HepG2 (cell line): Measurements from ENCODE around the gene ALKBH5. TPM values are rescaled to one million over a fixed set of nuclear protein-coding genes. Genes with fewer than 3 reads are reported as not detected.
A peak's percentile ranks its signal among the peaks of the same experiment; 100 is the strongest.

Experiments
- ATF7-NPFF ChIP-seq: sonication (generic); formaldehyde crosslinking; IDR thresholded peaks from 2 replicates; pipeline ENCODE4 v1.8.1; 2023; ENCODE audit warnings: mild to moderate bottlenecking, low read depth, missing genetic modification reagents, moderate library complexity
- GPN1 ChIP-seq: sonication (generic); formaldehyde crosslinking; IDR thresholded peaks from 2 replicates; pipeline ENCODE4 v1.5.1; 2020; ENCODE audit warnings: missing genetic modification reagents, borderline replicate concordance
- PHF8 ChIP-seq: sonication (generic); formaldehyde crosslinking; IDR thresholded peaks from 2 replicates; pipeline ENCODE4 v1.5.0; 2020; ENCODE audit warnings: missing genetic modification reagents
- SIX4 ChIP-seq: sonication (generic); formaldehyde crosslinking; IDR thresholded peaks from 2 replicates; pipeline ENCODE4 v1.4.0; 2020; ENCODE audit warnings: missing genetic modification reagents
- SMAD1 ChIP-seq: sonication (generic); formaldehyde crosslinking; IDR thresholded peaks from 2 replicates; pipeline ENCODE4 v1.4.0; 2020; ENCODE audit warnings: missing genetic modification reagents, low read depth, mild to moderate bottlenecking, borderline replicate concordance
- TGIF2 ChIP-seq: IDR thresholded peaks from 2 replicates; pipeline ENCODE4 v1.6.1; 2016; ENCODE audit warnings: control low read depth, missing compliant biosample characterization
- THAP11 ChIP-seq: IDR thresholded peaks from 2 replicates; pipeline ENCODE4 v1.6.1; 2016; ENCODE audit warnings: missing biosample characterization, missing genetic modification reagents
- U2AF1 ChIP-seq: fragments of 200-400 bp; formaldehyde crosslinking; optimal IDR thresholded peaks from 2 replicates; pipeline ENCODE3; 2017; ENCODE audit warnings: mild to moderate bottlenecking, low read depth, low read length
- ZBTB3 ChIP-seq: sonication (generic); formaldehyde crosslinking; IDR thresholded peaks from 2 replicates; pipeline ENCODE4 v1.4.0; 2020; ENCODE audit warnings: low read depth, mild to moderate bottlenecking, moderate library complexity, missing genetic modification reagents, borderline replicate concordance
- ZFP62 ChIP-seq: sonication (generic); formaldehyde crosslinking; IDR thresholded peaks from 2 replicates; pipeline ENCODE4 v1.4.0; 2020; ENCODE audit warnings: missing genetic modification reagents
- ZIK1 ChIP-seq: sonication (generic); formaldehyde crosslinking; IDR thresholded peaks from 2 replicates; pipeline ENCODE4 v1.5.0; 2020; ENCODE audit warnings: mild to moderate bottlenecking, low read depth, missing genetic modification reagents, borderline replicate concordance
- ZMAT3 ChIP-seq: sonication (generic); formaldehyde crosslinking; conservative IDR thresholded peaks from 2 replicates; pipeline ENCODE4 v1.7.0; 2021; ENCODE audit warnings: missing genetic modification reagents
- ZNF205 ChIP-seq: IDR thresholded peaks from 2 replicates; pipeline ENCODE4 v1.6.1; 2018; ENCODE audit warnings: missing biosample characterization, missing genetic modification reagents
- ZNF329 ChIP-seq: sonication (generic); formaldehyde crosslinking; IDR thresholded peaks from 2 replicates; pipeline ENCODE4 v1.9.0; 2021; ENCODE audit warnings: low read depth, mild to moderate bottlenecking, missing genetic modification reagents
- ZNF430 ChIP-seq: sonication (generic); formaldehyde crosslinking; IDR thresholded peaks from 2 replicates; pipeline ENCODE4 v1.9.0; 2021; ENCODE audit warnings: mild to moderate bottlenecking, missing genetic modification reagents
- ZNF547 ChIP-seq: sonication (generic); formaldehyde crosslinking; IDR thresholded peaks from 2 replicates; pipeline ENCODE4 v1.5.1; 2020; ENCODE audit warnings: mild to moderate bottlenecking, missing genetic modification reagents
- ZNF616 ChIP-seq: sonication (generic); formaldehyde crosslinking; IDR thresholded peaks from 2 replicates; pipeline ENCODE4 v1.5.0; 2020; ENCODE audit warnings: low read depth, mild to moderate bottlenecking, missing genetic modification reagents
- ZNF83 ChIP-seq: sonication (generic); formaldehyde crosslinking; IDR thresholded peaks from 2 replicates; pipeline ENCODE4 v1.4.0; 2020; ENCODE audit warnings: missing genetic modification reagents, mild to moderate bottlenecking, borderline replicate concordance
- polyA plus RNA-seq, 8 experiments: library from polyadenylated mRNA; depleted of rRNA in 3 of 8; stranded (reverse) in 7 of 8; unstranded in 1 of 8; fragments of >200 nt; fragmentation: Illumina TruSeq in 4 of 8; extraction: Trizol in 4 of 8; gene quantifications; 2 replicates each; pipeline versions ENCODE4 v1.2.1 to v1.2.3, GENCODE V29; 2011 to 2016; ENCODE audit warnings: low read depth in 4 of 8, missing spikeins in 1 of 8, mixed read lengths in 1 of 8; ENCODE audit not compliant: insufficient read depth in 1 of 8
- total RNA-seq, 5 experiments: library from RNA; depleted of rRNA; stranded (reverse); fragments of >200 nt; fragmentation: Illumina TruSeq; extraction: Trizol; gene quantifications; 2 replicates each; pipeline ENCODE4 v1.2.3, GENCODE V29; 2016; ENCODE audit warnings: low read depth in 1 of 5
- TF ChIP-seq, protein P1 (sequence below): sonication (generic); formaldehyde crosslinking; conservative IDR thresholded peaks from 2 replicates; pipeline ENCODE4 v1.8.0; 2022; ENCODE audit warnings: missing genetic modification reagents
- TF ChIP-seq, protein P2 (sequence below): IDR thresholded peaks from 2 replicates; pipeline ENCODE4 v1.6.1; 2016; ENCODE audit warnings: low read depth, control low read depth
- TF ChIP-seq, protein P3 (sequence below): IDR thresholded peaks from 2 replicates; pipeline ENCODE4 v1.6.1; 2016; ENCODE audit warnings: missing genetic modification reagents, missing compliant biosample characterization
- TF ChIP-seq, protein P4 (sequence below): sonication (generic); formaldehyde crosslinking; IDR thresholded peaks from 2 replicates; pipeline ENCODE4 v1.8.0; 2022; ENCODE audit warnings: missing genetic modification reagents, mild to moderate bottlenecking, borderline replicate concordance

ALKBH5 gene
- total and polyA plus RNA-seq, 2 of the 13 experiments (the other 11 are each of a cell fraction or from before 2014, with no cell fraction given): 68.9 to 76.9 TPM

DNA sequence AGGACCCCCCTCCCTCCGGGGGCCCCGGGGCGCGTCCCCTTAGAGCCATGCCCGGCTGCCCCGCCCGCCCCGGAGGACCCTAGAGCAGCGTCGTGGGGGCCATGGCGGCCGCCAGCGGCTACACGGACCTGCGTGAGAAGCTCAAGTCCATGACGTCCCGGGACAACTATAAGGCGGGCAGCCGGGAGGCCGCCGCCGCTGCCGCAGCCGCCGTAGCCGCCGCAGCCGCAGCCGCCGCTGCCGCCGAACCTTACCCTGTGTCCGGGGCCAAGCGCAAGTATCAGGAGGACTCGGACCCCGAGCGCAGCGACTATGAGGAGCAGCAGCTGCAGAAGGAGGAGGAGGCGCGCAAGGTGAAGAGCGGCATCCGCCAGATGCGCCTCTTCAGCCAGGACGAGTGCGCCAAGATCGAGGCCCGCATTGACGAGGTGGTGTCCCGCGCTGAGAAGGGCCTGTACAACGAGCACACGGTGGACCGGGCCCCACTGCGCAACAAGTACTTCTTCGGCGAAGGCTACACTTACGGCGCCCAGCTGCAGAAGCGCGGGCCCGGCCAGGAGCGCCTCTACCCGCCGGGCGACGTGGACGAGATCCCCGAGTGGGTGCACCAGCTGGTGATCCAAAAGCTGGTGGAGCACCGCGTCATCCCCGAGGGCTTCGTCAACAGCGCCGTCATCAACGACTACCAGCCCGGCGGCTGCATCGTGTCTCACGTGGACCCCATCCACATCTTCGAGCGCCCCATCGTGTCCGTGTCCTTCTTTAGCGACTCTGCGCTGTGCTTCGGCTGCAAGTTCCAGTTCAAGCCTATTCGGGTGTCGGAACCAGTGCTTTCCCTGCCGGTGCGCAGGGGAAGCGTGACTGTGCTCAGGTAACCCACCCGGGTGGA, 759 bp downstream of the ALKBH5 start (continued):
- TF ChIP-seq ZMAT3 (CRISPR knock-in tag) (no peak), ZNF205 (CRISPR knock-in tag) (no peak), ZNF547 (no peak), ZFP62 (CRISPR knock-in tag) (no peak), TGIF2 (CRISPR knock-in tag) (no peak), GPN1 (CRISPR knock-in tag) (no peak), ZNF83 (CRISPR knock-in tag) (no peak), ZIK1 (CRISPR knock-in tag) (no peak), ZBTB3 (CRISPR knock-in tag) (no peak), ZNF430 (CRISPR knock-in tag) (no peak), U2AF1 (no peak), PHF8 (CRISPR knock-in tag) (peak; percentile 60), THAP11 (CRISPR knock-in tag) (0 out of 2 replicates have a peak, but pooled peaks have one; percentile 10), ZNF329 (CRISPR knock-in tag) (no peak), SMAD1 (CRISPR knock-in tag) (no peak; the same call in 1 of the 2 replicates), ATF7-NPFF (CRISPR knock-in tag) (0 out of 2 replicates have a peak, but pooled peaks have one; percentile 19), ZNF616 (CRISPR knock-in tag) (no peak), SIX4 (no peak)
- TF ChIP-seq, protein P1, sequence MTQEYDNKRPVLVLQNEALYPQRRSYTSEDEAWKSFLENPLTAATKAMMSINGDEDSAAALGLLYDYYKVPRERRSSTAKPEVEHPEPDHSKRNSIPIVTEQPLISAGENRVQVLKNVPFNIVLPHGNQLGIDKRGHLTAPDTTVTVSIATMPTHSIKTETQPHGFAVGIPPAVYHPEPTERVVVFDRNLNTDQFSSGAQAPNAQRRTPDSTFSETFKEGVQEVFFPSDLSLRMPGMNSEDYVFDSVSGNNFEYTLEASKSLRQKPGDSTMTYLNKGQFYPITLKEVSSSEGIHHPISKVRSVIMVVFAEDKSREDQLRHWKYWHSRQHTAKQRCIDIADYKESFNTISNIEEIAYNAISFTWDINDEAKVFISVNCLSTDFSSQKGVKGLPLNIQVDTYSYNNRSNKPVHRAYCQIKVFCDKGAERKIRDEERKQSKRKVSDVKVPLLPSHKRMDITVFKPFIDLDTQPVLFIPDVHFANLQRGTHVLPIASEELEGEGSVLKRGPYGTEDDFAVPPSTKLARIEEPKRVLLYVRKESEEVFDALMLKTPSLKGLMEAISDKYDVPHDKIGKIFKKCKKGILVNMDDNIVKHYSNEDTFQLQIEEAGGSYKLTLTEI: no peak
- TF ChIP-seq, protein P2, sequence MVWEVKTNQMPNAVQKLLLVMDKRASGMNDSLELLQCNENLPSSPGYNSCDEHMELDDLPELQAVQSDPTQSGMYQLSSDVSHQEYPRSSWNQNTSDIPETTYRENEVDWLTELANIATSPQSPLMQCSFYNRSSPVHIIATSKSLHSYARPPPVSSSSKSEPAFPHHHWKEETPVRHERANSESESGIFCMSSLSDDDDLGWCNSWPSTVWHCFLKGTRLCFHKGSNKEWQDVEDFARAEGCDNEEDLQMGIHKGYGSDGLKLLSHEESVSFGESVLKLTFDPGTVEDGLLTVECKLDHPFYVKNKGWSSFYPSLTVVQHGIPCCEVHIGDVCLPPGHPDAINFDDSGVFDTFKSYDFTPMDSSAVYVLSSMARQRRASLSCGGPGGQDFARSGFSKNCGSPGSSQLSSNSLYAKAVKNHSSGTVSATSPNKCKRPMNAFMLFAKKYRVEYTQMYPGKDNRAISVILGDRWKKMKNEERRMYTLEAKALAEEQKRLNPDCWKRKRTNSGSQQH (CRISPR knock-in tag): no peak
- TF ChIP-seq, protein P3, sequence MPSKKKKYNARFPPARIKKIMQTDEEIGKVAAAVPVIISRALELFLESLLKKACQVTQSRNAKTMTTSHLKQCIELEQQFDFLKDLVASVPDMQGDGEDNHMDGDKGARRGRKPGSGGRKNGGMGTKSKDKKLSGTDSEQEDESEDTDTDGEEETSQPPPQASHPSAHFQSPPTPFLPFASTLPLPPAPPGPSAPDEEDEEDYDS (CRISPR knock-in tag): no peak
- TF ChIP-seq, protein P4, sequence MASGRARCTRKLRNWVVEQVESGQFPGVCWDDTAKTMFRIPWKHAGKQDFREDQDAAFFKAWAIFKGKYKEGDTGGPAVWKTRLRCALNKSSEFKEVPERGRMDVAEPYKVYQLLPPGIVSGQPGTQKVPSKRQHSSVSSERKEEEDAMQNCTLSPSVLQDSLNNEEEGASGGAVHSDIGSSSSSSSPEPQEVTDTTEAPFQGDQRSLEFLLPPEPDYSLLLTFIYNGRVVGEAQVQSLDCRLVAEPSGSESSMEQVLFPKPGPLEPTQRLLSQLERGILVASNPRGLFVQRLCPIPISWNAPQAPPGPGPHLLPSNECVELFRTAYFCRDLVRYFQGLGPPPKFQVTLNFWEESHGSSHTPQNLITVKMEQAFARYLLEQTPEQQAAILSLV (CRISPR knock-in tag): peak; percentile 23; the same call in 1 of the 2 replicates
